HL-60 (cell line): ENCODE results near the gene DNAJC15.

Experiments
- DNase-seq, 2 experiments: peaks; one replicate each; pipeline ENCODE4 v3.0.0-alpha.2; 2010 to 2020; ENCODE audit warnings: low read depth in 1 of 2, low spot score in 1 of 2
- H3K27ac ChIP-seq: fragments of 250-450 bp; sonication (Bioruptor Pico); replicated peaks from 2 replicates; pipeline ENCODE4 v1.5.1; 2020; ENCODE audit warnings: mild to moderate bottlenecking, moderate library complexity
- H3K27me3 ChIP-seq: fragments of 250-450 bp; sonication (Bioruptor Pico); 2 replicates; pipeline ENCODE4 v1.5.1; 2021; ENCODE audit warnings: mild to moderate bottlenecking, moderate library complexity; ENCODE audit not compliant: insufficient read depth, poor library complexity, severe bottlenecking
- H3K4me3 ChIP-seq: replicated peaks from 2 replicates; pipeline ENCODE4 v1.5.1; 2011; ENCODE audit warnings: mild to moderate bottlenecking, control low read depth, low read length; ENCODE audit not compliant: insufficient read depth
- CTCF ChIP-seq: IDR thresholded peaks from one replicate; pipeline ENCODE4 v1.5.1; 2011; ENCODE audit warnings: low read length, control low read depth, inconsistent platforms; ENCODE audit not compliant: insufficient read depth
- GABPA ChIP-seq: IDR thresholded peaks from 2 replicates; pipeline ENCODE4 v1.6.1; 2012; ENCODE audit warnings: low read depth
- POLR2AphosphoS5 ChIP-seq: IDR thresholded peaks from 2 replicates; pipeline ENCODE4 v1.6.1; 2012; ENCODE audit warnings: low read depth
- REST ChIP-seq: IDR thresholded peaks from 2 replicates; pipeline ENCODE4 v1.6.1; 2012; ENCODE audit warnings: low read depth; ENCODE audit not compliant: insufficient replicate concordance
- SPI1 ChIP-seq: IDR thresholded peaks from 2 replicates; pipeline ENCODE4 v1.6.1; 2012; ENCODE audit warnings: low read depth, mild to moderate bottlenecking, borderline replicate concordance

Gene DNAJC15

GRCh38 chr13:43129511-43130110 lies 106.2 kb downstream of the DNAJC15 start:
- no peak for TF ChIP-seq REST
- no peak for TF ChIP-seq SPI1
- TF ChIP-seq GABPA, result no peak
- no peak for TF ChIP-seq POLR2AphosphoS5
- no peak for TF ChIP-seq CTCF

GRCh38 chr13:43132257-43132656 lies 108.9 kb downstream of the DNAJC15 start:
- no peak for DNase-seq
- Histone ChIP-seq H3K4me3 (no peak overlapping the region), H3K27ac (no peak overlapping the region), H3K27me3 (no peaks in the 10 kb centered on the region)
- no peak for TF ChIP-seq SPI1
- no peak for TF ChIP-seq POLR2AphosphoS5

More at GRCh38 chr13:43129511-43130110, 106.2 kb downstream of the DNAJC15 start:
- Histone ChIP-seq H3K27ac (no peak overlapping the region), H3K27me3 (no peaks in the 10 kb centered on the region), H3K4me3 (no peak overlapping the region)
- DNase-seq, result no peak

GRCh38 chr13:43132911-43133310 lies 109.5 kb downstream of the DNAJC15 start:
- no peak overlapping the region for H3K27ac ChIP-seq

GRCh38 chr13:43133792-43134191 lies 110.4 kb downstream of the DNAJC15 start:
- Histone ChIP-seq H3K27me3 (no peaks in the 10 kb centered on the region), H3K27ac (no peak overlapping the region), H3K4me3 (no peak overlapping the region)
- no peak for TF ChIP-seq POLR2AphosphoS5
- no peak for TF ChIP-seq GABPA
- no peak for DNase-seq

More at GRCh38 chr13:43132911-43133310, 109.5 kb downstream of the DNAJC15 start:
- TF ChIP-seq GABPA (no peak), POLR2AphosphoS5 (no peak)
- no peaks in the 10 kb centered on the region for H3K27me3 ChIP-seq
- no peak for DNase-seq
- H3K4me3 ChIP-seq, result no peak overlapping the region

GRCh38 chr13:43134868-43135267 lies 111.5 kb downstream of the DNAJC15 start:
- Histone ChIP-seq H3K27me3 (no peaks in the 10 kb centered on the region), H3K27ac (no peak overlapping the region), H3K4me3 (no peak overlapping the region)
- no peak for DNase-seq
- no peak for TF ChIP-seq SPI1
- no peak for TF ChIP-seq REST
- no peak for TF ChIP-seq CTCF
- TF ChIP-seq GABPA, result no peak
- no peak for TF ChIP-seq POLR2AphosphoS5
